Upper lobe of left lung (tissue), 6 donors: ENCODE results near the gene CMPK2. TPM values are rescaled to one million over a fixed set of nuclear protein-coding genes. Genes with fewer than 3 reads are reported as not detected.

Experiments
- ATAC-seq, 2 donors: fragments of 200-7000 bp; cut with Tn5 transposase; one replicate each; pipeline ENCODE4 v1.9.1; 2022; ENCODE audit warnings: mild to moderate bottlenecking in 2 of 2, moderate library complexity in 2 of 2; ENCODE audit not compliant: low FRiP score in 2 of 2
- DNase-seq, 2 donors: peaks; one replicate each; pipeline ENCODE4 v3.0.0-alpha.2; 2019 to 2020
- H3K27ac ChIP-seq, 4 donors: fragments of 200-600 bp; sonication (generic); one replicate each; pipeline ENCODE4 v1.5.1; 2016 to 2019
- H3K27me3 ChIP-seq, 4 donors: fragments of 200-600 bp; sonication (generic); one replicate each; pipeline ENCODE4 v1.5.1; 2017 to 2019
- H3K36me3 ChIP-seq, 4 donors: fragments of 200-600 bp; sonication (generic); one replicate each; pipeline ENCODE4 v1.5.1; 2016 to 2019
- H3K4me1 ChIP-seq, 4 donors: fragments of 200-600 bp; sonication (generic); one replicate each; pipeline ENCODE4 v1.5.1; 2018 to 2019
- H3K4me3 ChIP-seq, 4 donors: fragments of 200-600 bp; sonication (generic); one replicate each; pipeline ENCODE4 v1.5.1; 2017 to 2019; ENCODE audit warnings: mild to moderate bottlenecking in 2 of 4, moderate library complexity in 1 of 4
- H3K9me3 ChIP-seq, 4 donors: fragments of 200-600 bp; sonication (generic); one replicate each; pipeline ENCODE4 v1.5.1; 2018 to 2019
- CTCF ChIP-seq, 6 experiments: fragments of 450-650 bp in 4 of 6; fragments of 200-600 bp in 2 of 6; sonication (generic) in 2 of 6; IDR thresholded peaks; one replicate each; pipeline ENCODE4 v1.5.1; 2016 to 2019; ENCODE audit warnings: antibody characterized with exemption in 6 of 6
- EP300 ChIP-seq, 4 donors: sonication (generic); formaldehyde crosslinking; IDR thresholded peaks; one replicate each; pipeline ENCODE4 v1.5.1; 2017; ENCODE audit warnings: antibody characterized with exemption in 4 of 4, control low read depth in 2 of 4
- POLR2A ChIP-seq, 4 donors: fragments of 450-650 bp; IDR thresholded peaks; one replicate each; pipeline ENCODE4 v1.5.1; 2016 to 2017; ENCODE audit warnings: antibody characterized with exemption in 4 of 4, mild to moderate bottlenecking in 2 of 4
- POLR2AphosphoS5 ChIP-seq, 2 donors: sonication (generic); formaldehyde crosslinking; IDR thresholded peaks; one replicate each; pipeline ENCODE4 v1.5.1; 2017; ENCODE audit warnings: antibody characterized with exemption in 2 of 2
- WGBS, 2 donors: methylation state at CpG; one replicate each; pipeline ENCODE4 v1.1.5; 2017 to 2018; 5-methylcytosine and 5-hydroxymethylcytosine counted together
- total RNA-seq, 6 donors: library from RNA; depleted of rRNA in 4 of 6; stranded (reverse); fragments of >200 nt in 4 of 6; gene quantifications; one replicate each; pipeline versions ENCODE4 v1.1.0 to v1.2.1, GENCODE V29; 2016 to 2021
- donor health status: DM: no; HTN: no; CAD: no; lungs with moderate emphysema.
- donor health status: DM: no; HTN: yes; CAD: no; lungs with severe emphysema.

CMPK2 gene
- total RNA-seq, 6 donors from 2014 or later, result 18.0 to 37.2 (median 20.7) TPM

GRCh38 chr2:6877402-6878304 lies 11.9 kb upstream of the CMPK2 start, which contains the start of gene RSAD2:
TSS of gene RSAD2 (plus strand) at chr2:6877777. CDS start at chr2:6877801, 24 bp downstream.
- DNase-seq, result peak in 1 of 2 donors; percentile 52
- WGBS, 2 donors, result 15 to 22% methylated on average over 9 to 10 of the region's 10 CpGs
- H3K36me3 ChIP-seq, result no peaks in the 10 kb centered on the region
- ATAC-seq, result peak; percentile 86 to 87
- H3K27ac ChIP-seq, result peak within 1 kb of the TSS; percentile 64 to 84 (median 78)
- TF ChIP-seq CTCF (IDR thresholded peaks at IDR 0.05) (peak in 2 of 6 experiments; percentile 13 to 14), POLR2A (IDR thresholded peaks at IDR 0.05) (no peak), EP300 (IDR thresholded peaks at IDR 0.05) (peak in 1 of 4 donors; percentile 33), POLR2AphosphoS5 (IDR thresholded peaks at IDR 0.05) (peak; percentile 12 to 42)
- no peaks in the 10 kb centered on the region for H3K27me3 ChIP-seq
- H3K9me3 ChIP-seq, result no peaks in the 10 kb centered on the region
- peak within 1 kb of the TSS; percentile 41 to 61 (median 46) for H3K4me3 ChIP-seq
- peaks cover 23 to 38% (median 26%) of the 10 kb centered on the region in 4 donors for H3K4me1 ChIP-seq

DNA sequence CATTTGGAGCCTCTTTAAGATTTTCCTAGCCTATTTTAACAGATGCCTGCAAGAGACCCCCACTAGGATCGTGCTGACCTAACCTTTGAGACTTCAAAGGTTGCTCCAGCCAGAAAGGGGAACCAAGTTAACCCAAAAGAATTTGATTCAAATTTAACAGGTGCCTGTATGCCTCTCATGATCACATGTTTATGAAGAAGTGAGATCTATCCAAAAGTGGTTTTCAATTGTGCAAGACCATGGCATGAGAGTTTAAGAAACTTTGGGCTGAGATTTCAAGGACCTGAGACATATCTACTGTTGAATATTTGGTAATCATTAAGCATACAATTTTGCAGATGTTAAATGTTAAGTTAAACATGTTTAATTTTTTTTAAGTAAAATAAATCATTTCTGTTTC lies 10.6 kb upstream of the CMPK2 start:
- H3K4me1 ChIP-seq, result peaks cover 23 to 34% (median 25%) of the 10 kb centered on the region in 4 donors
- TF ChIP-seq EP300 (IDR thresholded peaks at IDR 0.05) (peak in 1 of 4 donors; percentile 4), CTCF (IDR thresholded peaks at IDR 0.05) (no peak)
- peak overlapping the region in 1 of 4 donors; percentile 1 for H3K27ac ChIP-seq
- H3K4me3 ChIP-seq, result no peak overlapping the region
- H3K27me3 ChIP-seq, result no peaks in the 10 kb centered on the region
- DNase-seq, result no peak
- no peaks in the 10 kb centered on the region for H3K36me3 ChIP-seq
- WGBS, 2 donors, result 57 to 64% methylated on average over 1 of the region's 1 CpG
- H3K9me3 ChIP-seq, result no peaks in the 10 kb centered on the region
- ATAC-seq, result no peak

GRCh38 chr2:6874032-6874431 lies 8.3 kb upstream of the CMPK2 start:
- Histone ChIP-seq H3K4me1 (peaks cover 18 to 25% (median 22%) of the 10 kb centered on the region in 4 donors), H3K4me3 (no peak overlapping the region), H3K27me3 (no peaks in the 10 kb centered on the region), H3K27ac (no peak overlapping the region), H3K36me3 (no peaks in the 10 kb centered on the region), H3K9me3 (no peaks in the 10 kb centered on the region)
- DNase-seq, result no peak
- no peak for TF ChIP-seq CTCF (IDR thresholded peaks at IDR 0.05)
- TF ChIP-seq EP300 (IDR thresholded peaks at IDR 0.05), result no peak
- TF ChIP-seq POLR2AphosphoS5 (IDR thresholded peaks at IDR 0.05), result no peak
- TF ChIP-seq POLR2A (IDR thresholded peaks at IDR 0.05), result no peak
- 100% methylated on average over 3 of the region's 3 CpGs for WGBS, 2 donors
- no peak for ATAC-seq

DNA sequence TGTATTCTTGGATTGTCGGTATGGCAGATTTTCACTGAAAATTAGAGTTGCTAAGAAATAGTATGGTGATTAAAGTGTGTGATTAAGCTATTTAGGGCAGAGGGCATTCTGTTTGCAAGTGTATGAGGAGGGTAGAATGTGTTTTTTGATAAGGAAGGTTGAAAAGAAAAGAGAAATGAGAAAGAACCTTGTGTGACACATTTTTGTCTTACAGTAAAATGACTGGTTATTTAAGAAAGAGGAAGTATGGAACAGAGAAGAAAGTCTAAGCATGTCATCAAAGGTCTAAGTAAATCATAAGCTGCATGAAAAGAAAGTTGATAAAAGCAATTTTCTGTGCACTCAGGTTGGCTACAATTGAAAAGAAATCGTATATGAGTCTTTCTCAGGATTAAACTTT lies 6.7 kb upstream of the CMPK2 start:
- Histone ChIP-seq H3K9me3 (no peaks in the 10 kb centered on the region), H3K4me3 (no peak overlapping the region), H3K27ac (no peak overlapping the region), H3K36me3 (no peaks in the 10 kb centered on the region), H3K4me1 (peaks cover 8 to 11% (median 10%) of the 10 kb centered on the region in 4 donors), H3K27me3 (no peaks in the 10 kb centered on the region)
- TF ChIP-seq EP300 (IDR thresholded peaks at IDR 0.05), result no peak
- DNase-seq (no peak), ATAC-seq (no peak)
- 83 to 92% methylated on average over 2 of the region's 2 CpGs for WGBS, 2 donors

- Histone ChIP-seq H3K4me3 (no peak overlapping the region), H3K4me1 (peaks cover 10 to 35% (median 18%) of the 10 kb centered on the region in 4 donors), H3K27me3 (no peaks in the 10 kb centered on the region), H3K27ac (peak overlapping the region in 2 of 4 donors; percentile 90 to 91), H3K36me3 (no peaks in the 10 kb centered on the region), H3K9me3 (no peaks in the 10 kb centered on the region)
- DNase-seq (no peak), ATAC-seq (no peak)
- 80 to 88% methylated on average over 7 of the region's 7 CpGs for WGBS, 2 donors
- TF ChIP-seq POLR2AphosphoS5 (IDR thresholded peaks at IDR 0.05) (no peak), POLR2A (IDR thresholded peaks at IDR 0.05) (no peak), CTCF (IDR thresholded peaks at IDR 0.05) (no peak), EP300 (IDR thresholded peaks at IDR 0.05) (no peak)
Observed at GRCh38 chr2:6866982-6867381, 1.3 kb upstream of the CMPK2 start.
